Left kidney (tissue), 2 donors: ENCODE measurements around the gene SLC17A3. TPM values are rescaled to one million over a fixed set of nuclear protein-coding genes. Genes with fewer than 3 reads are reported as not detected.

Source experiments
- DNase-seq: peaks from one replicate; pipeline ENCODE4 v3.0.0-alpha.2; 2013
- polyA plus RNA-seq: library from polyadenylated mRNA; unstranded; fragments of 120-200 nt; gene quantifications from one replicate; pipeline ENCODE4 v1.2.1, GENCODE V29; 2013; ENCODE audit not compliant: insufficient read length

The SLC17A3 gene
- polyA plus RNA-seq, 1 donor, result 1.3 TPM

DNA sequence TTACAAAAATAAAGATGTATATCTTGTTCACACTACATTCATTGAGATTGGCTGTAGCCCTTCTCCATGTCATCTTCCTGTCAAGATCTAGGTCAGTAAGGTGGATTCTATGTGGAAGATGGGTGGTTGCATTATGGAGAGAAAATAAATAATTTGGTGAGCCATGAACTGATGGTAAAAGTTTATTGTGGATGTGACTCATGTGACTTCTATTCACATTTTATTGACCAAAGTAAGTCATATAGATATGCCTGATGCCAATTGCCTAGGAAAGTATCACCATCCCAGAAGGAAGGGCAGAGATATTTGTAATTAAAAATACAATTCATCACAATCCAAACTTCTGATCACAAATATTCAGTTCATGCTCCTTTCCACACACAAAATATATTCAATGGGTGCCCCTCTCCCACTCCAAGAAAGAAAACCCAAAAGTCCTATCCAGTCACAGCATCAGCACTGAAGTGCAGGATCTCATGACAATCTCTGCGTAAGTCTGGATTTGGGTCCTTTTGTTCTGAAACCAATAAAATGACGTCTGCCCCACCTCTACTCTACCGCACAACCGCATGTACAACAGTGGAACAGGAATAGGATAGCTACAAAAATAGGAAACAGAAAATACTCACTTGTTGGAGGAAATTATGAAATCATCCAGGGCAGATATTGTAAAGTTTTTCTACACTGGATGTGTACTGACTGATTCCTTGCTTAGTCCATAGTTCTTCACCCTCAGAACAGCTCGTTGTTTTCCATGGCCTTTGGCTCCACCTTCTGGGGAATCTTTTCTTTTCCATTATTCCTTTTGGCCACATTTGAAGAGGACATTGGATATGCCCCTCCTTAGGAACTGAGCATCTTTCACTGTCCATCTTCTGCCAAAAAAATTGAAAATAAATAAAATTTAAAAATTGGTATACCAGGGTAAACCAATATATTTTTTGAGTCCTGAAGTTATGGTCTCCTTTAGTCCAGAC is 16.1 kb upstream of the SLC17A3 start:
- DNase-seq, result peak; percentile 54

DNA sequence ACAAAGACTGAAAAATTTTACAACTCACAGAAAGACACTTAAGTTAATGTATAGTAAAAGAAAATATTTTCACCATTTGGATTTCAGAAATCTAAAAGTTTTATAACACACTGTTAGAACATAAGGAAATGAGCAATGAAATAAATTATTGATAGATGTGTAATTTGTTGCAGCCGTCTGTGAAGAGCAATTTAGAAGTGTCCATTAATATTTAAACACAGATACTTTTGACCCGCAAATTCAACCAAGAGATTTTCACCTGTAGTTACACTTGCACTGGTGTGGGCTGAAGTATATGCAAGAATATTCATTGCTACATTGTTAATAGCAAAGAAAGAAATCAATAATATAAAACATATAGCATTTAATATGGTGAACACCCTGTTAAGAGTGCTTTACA is 14.6 kb upstream of the SLC17A3 start:
- no peak for DNase-seq

DNA sequence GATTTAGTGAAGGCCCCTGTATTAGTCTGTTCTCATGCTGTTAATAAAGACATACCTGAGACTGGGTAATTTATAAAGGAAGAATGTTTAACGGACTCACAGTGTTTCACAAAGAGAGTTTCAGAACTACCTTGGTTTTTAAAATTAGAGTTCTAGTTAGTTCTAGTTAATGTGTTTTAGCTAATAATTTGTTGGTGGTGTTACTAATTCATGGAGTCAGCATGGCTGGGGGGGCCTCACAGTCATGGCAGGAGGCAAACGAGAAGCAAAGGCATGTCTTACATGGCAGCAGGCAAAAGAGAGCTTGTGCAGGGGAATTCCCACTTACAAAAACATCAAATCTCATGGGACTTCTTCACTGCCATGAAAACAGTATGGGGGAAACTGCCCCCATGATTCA is 12.0 kb upstream of the SLC17A3 start:
- no peak for DNase-seq

DNA sequence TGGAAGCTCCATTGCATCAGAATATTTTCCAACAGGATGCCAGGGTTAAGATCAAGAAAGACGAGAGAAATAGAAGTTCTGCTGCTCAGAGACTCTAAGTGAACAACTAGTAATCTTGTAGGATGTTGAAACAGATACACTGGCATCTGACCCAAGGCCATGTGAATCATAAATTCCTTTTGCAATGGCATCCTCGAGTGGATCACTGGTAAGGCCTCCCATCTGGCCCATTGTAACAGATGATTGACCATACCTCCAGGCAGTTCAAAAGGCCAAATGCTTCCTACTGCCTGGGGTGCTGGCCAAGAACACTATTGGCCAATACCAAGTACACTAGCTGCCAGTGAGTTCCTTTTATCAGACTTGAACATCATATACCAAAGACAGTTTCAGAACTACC is 9.9 kb upstream of the SLC17A3 start:
- no peak for DNase-seq

DNA sequence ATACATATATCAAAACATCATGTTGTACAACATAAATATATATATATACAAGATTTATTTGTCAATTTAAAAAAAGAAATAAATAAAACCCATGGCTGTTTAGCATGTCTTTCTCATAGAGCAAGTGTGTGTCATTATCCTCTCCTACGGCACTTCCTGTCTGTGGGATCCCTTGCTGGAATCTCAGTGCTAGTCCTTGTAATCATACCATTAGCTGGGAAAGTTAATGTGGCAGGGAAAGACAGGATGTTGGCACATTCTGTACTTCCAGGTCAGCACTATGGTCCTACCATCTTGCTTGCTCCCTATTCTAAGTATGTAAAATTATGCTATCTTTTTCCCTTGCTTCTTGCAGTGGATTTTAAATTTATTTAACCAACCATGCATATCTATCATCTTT is 9.5 kb upstream of the SLC17A3 start:
- DNase-seq, result no peak

DNA sequence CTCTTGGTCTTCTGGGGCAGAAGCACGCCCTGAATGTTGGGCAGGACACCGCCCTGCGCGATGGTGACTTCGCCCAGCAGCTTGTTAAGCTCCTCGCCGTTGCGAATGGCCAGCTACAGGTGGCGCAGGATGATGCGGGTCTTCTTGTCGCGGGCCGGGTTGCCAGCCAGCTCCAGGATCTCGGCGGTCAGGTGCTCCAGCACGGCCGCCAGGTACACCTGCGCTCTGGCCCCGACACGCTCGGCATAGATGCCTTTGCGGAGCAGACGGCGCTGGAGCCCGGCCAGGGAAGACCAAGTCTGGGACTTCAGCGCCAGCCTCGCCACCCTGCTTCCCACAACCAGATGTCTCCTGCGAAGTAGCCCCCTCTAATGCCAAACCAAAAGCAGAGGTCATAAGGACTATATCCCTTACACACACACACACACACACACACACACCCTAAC is 8.0 kb upstream of the SLC17A3 start:
- DNase-seq, result no peak

DNA sequence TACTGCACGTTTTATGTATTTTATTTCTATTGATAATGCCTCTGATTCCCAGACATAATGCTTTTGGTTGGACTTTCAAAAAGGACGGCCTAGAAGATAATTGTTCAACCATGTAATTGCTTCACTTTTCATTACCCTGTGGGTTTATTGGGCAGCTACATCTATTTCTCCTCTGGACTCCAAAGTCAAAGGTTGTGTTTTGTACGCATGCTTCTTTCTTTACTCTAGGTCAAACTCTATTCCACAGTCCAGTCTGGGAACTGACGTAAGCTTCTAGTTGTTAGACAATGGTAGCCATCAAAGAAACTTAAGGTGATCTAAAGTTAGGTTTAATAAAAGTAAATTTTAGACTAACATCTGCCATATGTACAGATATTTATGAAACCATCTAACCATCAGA is 6.6 kb upstream of the SLC17A3 start:
- DNase-seq, result no peak

DNA sequence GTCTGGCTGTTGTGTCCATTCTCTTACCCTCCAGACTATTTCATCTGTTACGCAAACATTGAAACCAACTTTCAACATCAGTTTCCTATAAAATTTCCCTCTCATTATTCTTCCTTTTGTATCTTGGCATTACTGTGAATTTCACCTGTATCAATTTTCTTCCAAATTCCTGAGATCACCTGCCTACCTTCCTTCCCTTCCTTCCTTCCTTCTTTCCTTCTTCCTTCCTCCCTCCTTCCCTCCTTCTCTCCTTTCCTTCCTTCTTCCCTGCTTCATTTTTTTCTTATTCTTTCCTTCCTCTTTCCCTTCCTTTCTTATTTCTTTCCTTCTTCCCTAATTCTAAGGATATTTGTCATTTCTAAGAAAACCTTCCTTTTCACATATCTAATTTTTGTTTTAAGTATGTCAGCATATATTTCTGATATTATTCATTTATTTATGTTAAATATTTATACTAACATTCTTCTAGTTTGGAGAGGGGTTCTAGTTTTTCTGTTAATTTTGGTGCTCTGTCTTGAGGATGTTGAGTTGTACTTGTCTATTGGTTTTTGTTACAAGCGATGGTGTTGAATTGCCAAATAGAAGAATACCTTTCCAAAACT is 4.8 kb upstream of the SLC17A3 start:
- DNase-seq, result no peak

DNA sequence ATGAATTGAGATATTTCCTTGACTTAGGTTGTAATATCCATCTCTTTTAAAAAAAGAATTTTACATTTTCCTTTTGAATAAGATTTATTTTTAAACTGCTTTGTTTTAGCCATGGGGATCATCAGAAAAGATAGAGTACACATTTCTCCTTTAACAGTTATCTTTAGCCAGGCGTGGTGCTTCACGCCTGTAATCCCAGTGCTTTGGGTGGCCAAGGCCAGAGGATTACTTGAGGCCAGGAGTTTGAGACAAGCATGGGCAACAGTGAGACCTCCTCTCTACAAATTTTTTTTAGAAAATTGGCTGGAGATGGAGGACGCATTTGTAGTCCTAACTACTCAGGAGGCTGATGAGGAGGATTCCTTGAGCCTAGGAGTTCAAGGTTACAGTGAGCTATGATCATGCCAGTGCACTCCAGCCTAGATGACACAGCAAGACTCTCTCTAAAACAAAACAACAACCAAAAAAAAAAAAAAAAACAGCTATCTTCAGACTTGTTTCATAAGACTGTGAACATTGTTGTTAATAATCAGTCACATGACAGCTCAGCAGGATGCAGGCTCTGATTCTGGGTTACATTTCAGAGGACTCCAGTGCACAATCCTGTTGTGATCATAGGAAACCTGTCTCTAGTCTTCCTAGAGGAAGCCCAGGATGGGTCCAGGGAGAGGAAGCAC is 2.0 kb upstream of the SLC17A3 start:
- no peak for DNase-seq

DNA sequence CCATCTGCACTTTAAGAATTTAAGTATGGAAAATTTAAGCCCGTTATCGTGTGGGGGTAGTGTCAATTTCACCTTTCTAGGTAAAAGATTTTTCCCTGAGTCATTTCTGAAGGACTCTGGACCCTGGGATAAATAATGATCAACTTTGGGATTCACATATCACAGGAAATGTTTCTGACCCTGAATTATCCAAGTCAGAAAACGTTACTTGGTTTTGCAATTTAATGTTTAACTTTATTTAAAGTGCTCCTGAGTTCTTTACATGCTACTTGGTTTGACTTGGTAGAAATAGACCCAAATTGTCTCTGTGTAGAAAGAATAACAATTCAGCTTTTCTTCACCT is 1.5 kb upstream of the SLC17A3 start:
- no peak for DNase-seq

DNA sequence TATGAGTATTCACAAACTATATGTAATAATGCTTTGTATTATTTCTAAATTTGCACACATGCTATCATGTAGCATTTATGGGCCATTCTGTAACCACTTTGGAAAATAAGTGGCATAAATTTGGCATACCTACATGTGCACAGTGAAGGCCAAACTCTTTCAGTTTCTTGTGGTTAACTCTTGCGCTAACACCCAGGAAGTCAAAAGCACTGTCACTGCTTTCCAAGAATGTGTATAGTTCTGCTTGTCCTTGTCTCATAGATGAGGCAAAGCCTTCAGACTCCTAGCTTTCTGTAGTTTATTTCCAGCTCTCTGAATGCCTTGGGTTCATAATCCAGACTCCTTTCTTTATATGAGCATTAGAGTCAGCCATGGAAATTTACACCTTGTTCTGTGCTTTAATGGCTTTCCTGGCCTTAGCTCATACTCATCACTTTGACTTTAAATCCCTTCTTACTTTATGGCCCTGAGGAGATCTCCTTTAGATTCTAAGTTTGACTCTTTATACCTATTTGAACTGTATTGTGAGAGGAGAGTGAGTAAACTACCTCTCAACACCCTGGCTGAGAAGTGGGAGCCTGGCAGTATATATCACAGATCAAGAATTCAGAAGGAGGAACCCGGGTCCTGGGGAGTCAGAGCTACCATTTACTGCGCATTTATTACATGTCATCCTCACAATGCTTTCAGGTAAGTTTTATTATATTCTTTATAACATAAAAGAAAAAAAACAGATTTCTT is 949 bp upstream of the SLC17A3 start:
- DNase-seq, result no peak

DNA sequence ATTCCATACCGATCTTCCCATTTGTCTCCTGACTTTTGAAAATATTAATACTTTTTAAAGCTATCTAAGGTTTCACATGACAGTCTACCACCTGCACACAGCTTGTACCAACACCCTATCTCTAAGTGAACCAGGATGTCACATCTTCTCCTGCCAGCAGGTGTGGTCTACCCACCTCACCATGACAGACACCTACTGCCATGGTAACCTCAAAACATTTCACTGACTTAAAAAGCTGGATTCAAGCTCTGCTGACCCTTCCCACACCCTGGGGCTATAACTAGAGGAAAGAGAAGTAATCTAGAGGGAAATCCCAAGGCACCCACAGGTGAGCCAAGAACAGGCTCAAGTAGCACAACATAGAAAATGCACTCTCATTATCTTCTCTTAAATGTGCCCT is 1.2 kb downstream of the SLC17A3 start:
- DNase-seq, result no peak

DNA sequence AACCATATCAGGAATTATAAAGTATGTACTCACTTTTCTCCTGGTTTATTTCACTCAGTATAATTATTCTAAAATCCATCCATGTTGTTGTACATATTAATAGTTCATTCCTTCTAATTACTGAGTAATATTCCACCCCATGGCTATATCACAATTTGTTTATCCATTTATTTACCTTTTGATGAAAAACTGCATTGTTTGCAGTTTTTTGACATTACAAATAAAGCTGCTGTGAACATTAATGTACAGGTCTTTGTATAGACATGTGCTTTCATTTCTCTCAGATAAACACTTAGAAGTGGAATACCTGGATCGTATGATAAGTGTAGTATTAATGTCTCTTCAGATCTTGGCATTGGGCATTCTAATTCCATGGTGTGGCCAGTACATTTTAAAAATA is 4.2 kb downstream of the SLC17A3 start:
- DNase-seq, result no peak

DNA sequence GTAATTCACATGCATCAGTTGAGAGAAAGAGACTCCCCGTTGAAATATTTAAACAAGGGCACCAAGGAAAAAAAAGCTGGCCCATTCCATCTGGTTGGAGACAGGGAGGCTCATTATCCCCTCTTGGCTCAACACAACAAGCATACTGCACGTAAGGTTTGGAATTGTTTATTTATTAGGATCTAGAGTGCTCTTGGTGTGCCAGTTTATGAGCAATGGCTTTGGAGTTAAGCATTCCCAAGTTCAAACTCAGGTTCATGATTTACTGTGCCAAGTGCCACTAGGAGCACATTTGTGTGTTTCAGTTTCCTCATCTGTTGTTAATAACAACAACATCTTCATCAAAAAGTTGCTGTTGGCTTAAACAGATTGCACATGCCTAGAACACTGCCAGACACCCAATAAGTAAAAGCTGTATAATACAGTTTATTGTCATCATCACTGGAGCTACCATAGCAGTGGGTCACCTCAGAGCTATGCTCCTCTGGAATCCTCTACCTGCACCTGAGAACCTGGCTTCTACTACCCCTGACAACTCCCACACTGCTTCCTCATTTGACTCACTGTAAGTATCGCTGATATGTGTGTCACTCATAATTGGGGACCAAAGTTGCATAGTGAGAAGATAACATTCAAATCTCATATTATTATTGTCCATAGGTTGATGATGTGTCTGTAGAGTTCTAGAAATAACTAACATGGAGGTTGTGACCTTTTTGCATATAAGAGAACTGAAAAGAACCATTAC is 5.4 kb downstream of the SLC17A3 start:
- DNase-seq, result no peak

DNA sequence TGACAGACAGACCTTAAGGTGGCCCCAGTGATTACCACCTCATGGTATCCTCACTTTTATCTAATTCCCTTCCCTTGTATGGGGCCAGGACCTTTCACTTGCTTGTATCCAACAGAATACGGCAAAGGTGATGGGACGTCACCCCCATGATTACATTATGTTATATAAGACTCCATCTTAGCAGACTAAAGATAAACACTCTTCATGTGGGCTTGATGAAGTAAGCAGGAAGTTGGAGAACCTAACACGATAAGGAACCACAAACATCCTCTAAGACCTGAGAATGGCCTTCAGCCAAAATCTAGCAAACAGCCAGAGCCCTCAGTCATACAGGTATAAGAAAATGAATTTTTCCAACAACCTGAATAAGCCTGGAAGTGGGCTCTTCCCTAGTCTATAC is 8.0 kb downstream of the SLC17A3 start:
- no peak for DNase-seq

DNA sequence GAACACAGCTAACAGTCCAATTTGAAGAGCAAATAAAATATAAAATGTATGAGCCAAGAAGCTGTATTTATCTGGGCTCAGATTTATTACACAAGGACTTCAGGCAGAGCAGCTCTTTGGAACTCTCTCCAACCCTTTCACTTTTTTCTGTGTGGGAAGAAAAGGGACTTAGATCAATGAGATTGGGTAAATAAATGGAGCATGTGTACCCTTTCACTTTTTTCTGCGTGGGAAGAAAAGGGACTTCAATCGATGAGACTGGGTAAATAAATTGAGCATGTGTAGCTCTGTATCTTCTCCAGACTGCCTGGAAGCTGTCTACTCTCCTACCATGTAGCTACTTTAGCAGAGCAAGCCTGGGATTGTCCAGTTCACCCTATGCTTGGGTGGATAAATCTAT is 10.7 kb downstream of the SLC17A3 start:
- no peak for DNase-seq

DNA sequence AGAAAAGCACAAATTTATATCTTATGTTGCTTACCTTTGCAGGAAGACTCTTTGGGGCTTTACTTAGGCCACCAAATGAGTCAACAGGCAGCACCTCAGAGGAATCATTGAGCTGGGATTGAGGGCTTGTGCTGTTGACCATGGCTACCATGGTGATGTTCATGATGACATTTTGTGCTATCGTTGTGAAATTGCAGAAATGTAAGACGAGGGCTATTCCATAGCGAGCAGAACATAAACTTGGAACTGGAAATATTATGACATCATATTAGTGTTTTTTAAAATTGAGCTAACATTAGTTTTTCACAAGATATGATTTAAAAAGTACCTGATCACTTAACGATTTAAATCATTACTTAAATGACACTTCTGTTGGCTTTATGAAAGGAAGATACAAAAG is 11.8 kb downstream of the SLC17A3 start:
- no peak for DNase-seq

DNA sequence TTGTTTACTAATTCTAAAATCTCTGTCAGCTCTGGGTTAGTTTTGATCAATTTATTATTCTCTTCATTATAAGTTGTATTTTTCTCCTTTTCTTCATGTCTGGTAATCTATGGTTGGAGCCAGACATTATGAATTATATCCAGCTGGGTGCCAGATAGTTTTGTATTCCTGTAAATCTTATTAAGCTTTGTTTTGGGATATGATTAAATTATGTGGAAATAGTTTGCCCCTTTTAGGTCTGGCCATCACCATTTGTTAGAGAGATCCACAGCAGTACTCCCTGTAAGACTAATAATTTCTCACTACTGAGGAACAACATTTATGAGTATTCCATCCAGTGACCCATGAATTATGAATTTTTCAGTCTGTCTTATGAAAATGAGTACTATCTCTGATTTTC is 21.3 kb downstream of the SLC17A3 start:
- no peak for DNase-seq

DNA sequence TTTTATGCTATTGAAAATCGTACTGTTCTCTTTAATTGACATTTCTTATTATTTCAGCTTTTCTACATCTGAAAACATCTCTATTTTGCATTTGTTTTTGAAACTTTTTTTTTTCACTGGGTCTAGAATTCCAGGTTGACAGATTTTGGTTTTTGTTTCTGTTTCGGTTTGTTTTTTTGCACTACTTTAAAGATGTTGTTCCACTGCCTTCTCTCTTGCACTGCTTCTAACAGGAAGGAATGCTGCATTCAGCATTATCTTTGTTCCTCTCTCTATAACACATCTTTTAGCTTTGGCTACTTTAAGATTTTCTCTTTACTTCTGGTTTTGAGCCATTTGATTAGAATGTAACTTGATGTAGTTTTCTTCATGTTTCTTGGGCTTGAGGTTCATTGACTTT is 22.1 kb downstream of the SLC17A3 start:
- DNase-seq, result no peak

DNA sequence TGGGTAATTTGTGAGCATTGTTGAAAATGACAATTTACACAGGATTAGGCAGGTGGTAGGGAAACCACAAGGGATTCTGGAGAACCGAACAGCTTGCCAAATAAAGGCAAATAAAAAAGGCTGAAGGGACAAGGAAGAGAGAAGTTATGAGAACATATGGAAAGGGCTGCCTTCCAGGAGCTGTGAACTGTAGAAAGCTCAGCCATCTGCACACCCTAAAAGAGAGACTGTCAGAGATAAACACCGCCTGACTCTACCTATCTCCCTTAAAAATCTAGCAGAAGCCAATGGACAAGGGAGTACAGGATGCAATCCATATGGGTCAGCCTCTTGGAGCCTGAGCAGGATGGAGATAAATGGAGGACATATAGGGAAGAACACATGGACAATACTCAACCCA is 29.5 kb downstream of the SLC17A3 start:
- no peak for DNase-seq

DNA sequence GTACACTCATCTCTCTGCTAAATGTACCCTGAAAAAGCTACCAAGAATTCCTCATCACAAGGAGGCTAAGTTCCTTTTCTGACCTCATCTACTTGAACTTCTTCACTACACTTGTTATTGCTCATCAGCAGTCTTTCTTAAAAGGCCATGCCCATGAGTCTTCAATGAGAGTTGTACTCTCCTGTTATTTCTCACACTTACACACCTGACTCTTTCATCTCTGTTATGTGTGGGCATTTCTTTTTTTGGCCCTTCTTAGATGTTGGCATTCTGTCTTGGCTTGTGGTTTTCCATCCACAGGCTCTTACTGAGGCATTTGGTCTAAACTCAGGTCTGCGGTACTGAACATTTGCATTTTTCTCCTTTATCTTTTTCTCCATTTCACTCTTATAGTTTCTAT is 31.5 kb downstream of the SLC17A3 start:
- no peak for DNase-seq
